Breast epithelium (tissue), 3 donors: Measurements from ENCODE around the gene SEMA4C.

Experiments
- POLR2A ChIP-seq: fragments of 450-650 bp; IDR thresholded peaks from one replicate; pipeline ENCODE4 v1.6.1; 2016; ENCODE audit warnings: antibody characterized with exemption, mild to moderate bottlenecking, moderate library complexity
- POLR2AphosphoS5 ChIP-seq, 3 donors: sonication (generic); formaldehyde crosslinking; IDR thresholded peaks; one replicate each; pipeline ENCODE4 v1.6.1; 2017; ENCODE audit warnings: antibody characterized with exemption in 3 of 3
- TF ChIP-seq, protein P1 (sequence below), 3 donors: fragments of 450-650 bp; IDR thresholded peaks; one replicate each; pipeline ENCODE4 v1.5.1; 2016 to 2017; ENCODE audit warnings: antibody characterized with exemption in 3 of 3, mild to moderate bottlenecking in 3 of 3, moderate library complexity in 3 of 3

DNA sequence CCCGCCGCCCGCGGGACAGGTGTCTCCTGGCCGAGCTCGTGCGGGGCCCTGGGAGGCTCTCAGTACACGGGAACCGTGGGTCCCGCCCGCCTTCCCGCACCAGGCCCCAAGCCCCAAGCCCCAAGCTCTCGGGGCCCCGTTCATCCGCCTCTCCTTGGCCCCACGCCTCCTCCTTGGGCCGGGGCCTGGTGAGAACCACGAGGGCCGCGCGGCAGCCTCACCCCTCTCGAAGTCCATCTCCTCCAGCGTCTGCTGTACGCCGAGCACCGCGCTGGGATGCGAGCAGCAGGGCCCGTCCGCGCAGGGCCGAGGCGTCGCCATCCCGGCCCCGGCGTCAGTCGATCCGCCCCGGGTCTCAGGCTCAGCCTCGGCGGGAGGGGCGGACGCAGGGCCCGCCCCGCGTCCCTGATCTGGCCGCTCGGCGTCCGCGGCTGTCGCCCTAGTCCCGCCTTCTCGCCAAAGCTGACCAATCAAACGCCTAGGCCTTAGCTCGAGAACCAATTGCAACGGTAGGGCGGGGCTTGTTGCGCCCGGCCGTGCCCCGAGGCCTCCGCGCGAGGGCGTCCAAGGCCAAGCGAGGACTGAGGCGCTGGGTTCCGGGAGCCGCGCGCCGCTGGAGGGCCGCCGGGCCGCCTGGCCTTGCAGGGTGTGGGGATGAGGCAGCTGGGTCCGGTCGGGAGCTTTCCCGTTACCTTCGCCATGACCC is 12.1 kb downstream of the SEMA4C start, which contains the start of gene ANKRD39:
- TF ChIP-seq, protein P1, sequence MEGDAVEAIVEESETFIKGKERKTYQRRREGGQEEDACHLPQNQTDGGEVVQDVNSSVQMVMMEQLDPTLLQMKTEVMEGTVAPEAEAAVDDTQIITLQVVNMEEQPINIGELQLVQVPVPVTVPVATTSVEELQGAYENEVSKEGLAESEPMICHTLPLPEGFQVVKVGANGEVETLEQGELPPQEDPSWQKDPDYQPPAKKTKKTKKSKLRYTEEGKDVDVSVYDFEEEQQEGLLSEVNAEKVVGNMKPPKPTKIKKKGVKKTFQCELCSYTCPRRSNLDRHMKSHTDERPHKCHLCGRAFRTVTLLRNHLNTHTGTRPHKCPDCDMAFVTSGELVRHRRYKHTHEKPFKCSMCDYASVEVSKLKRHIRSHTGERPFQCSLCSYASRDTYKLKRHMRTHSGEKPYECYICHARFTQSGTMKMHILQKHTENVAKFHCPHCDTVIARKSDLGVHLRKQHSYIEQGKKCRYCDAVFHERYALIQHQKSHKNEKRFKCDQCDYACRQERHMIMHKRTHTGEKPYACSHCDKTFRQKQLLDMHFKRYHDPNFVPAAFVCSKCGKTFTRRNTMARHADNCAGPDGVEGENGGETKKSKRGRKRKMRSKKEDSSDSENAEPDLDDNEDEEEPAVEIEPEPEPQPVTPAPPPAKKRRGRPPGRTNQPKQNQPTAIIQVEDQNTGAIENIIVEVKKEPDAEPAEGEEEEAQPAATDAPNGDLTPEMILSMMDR (IDR thresholded peaks at IDR 0.05) = peak; percentile 65 to 74 (median 66)
- TF ChIP-seq POLR2A (no peak), POLR2AphosphoS5 (IDR thresholded peaks at IDR 0.05) (peak; percentile 60 to 67 (median 66))
